Ramos (cell line): ENCODE results near the gene NLRX1.
"Not testable (repeated sequence)": the region's sequence is repeated elsewhere in the genome, so short reads cannot be mapped to it uniquely, and the experiment has no call there.

ENCODE experiments used
- in situ Hi-C: fragments of 300-500 bp; cut with MboI; formaldehyde crosslinking; loops from one replicate; pipeline ENCODE4 v1.14.3; 2022; ENCODE audit warnings: low sequenced_read_pairs; ENCODE audit not compliant: unreplicated experiment

Gene NLRX1, protein sequence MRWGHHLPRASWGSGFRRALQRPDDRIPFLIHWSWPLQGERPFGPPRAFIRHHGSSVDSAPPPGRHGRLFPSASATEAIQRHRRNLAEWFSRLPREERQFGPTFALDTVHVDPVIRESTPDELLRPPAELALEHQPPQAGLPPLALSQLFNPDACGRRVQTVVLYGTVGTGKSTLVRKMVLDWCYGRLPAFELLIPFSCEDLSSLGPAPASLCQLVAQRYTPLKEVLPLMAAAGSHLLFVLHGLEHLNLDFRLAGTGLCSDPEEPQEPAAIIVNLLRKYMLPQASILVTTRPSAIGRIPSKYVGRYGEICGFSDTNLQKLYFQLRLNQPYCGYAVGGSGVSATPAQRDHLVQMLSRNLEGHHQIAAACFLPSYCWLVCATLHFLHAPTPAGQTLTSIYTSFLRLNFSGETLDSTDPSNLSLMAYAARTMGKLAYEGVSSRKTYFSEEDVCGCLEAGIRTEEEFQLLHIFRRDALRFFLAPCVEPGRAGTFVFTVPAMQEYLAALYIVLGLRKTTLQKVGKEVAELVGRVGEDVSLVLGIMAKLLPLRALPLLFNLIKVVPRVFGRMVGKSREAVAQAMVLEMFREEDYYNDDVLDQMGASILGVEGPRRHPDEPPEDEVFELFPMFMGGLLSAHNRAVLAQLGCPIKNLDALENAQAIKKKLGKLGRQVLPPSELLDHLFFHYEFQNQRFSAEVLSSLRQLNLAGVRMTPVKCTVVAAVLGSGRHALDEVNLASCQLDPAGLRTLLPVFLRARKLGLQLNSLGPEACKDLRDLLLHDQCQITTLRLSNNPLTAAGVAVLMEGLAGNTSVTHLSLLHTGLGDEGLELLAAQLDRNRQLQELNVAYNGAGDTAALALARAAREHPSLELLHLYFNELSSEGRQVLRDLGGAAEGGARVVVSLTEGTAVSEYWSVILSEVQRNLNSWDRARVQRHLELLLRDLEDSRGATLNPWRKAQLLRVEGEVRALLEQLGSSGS

DNA sequence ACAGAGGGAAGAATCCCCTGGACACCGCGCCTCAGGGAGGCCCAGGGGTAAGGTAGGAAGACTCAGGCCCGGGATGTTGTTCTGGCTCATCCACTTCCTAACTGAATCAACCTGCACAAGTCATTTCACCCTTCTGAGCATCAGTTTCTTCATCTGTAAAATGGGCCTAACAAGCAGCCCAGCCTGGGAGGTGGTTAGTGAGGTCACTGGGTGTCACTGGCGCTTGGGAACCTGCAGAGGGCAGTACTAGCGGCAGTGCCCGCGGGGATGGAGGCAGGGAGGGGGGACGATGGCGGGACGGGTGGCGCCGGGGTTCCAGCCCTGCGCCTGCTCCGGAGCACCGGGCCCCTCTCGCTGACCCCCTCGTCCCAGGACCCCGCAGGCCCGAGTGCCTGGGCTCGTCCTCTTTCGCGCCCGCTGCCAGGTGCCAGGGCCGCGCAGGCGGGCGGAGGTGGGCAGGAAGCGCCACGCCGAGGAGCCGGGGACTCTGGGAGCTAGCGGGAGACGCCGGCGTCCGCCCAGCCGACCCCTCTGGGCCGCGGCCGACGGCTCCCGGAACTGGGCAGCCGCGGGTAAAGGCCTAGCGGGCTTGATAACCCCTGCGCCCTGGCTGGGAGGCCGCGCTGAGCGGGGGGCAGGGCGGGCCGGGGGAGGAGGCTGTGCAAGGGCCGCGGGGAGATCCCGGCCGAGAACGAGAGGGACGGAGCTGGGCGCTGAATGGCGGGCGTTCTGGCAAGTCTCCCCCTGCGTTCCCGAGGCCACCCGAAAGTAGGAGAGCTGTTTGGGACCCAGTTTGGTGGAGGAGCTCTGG, at the start of gene NLRX1:
TSS of gene NLRX1 (plus strand) at position 255 of the 811 bp plus-strand sequence. CDS start 2,679 bp downstream, outside the sequence.
- in situ Hi-C loops: no loop called here

DNA sequence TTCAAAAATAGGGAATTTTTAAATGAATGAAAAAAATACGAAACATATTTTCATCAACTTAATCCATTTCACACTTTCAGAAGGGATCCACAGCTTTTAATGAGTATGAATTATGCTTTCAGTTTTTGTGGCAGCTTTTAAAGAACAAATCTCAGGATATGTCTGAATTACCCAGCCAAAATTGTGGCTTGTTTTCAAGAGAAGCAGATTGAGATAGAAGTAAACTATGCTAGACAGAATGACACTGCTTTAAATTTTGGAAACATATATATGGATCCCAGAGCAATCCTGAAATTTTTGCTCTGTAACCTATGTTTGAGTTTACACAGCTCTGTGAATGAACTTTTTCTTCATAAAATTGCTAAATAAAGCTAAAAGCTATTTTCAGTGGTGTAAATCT, 49.6 kb upstream of the NLRX1 start:
- in situ Hi-C loops: no loop called here

DNA sequence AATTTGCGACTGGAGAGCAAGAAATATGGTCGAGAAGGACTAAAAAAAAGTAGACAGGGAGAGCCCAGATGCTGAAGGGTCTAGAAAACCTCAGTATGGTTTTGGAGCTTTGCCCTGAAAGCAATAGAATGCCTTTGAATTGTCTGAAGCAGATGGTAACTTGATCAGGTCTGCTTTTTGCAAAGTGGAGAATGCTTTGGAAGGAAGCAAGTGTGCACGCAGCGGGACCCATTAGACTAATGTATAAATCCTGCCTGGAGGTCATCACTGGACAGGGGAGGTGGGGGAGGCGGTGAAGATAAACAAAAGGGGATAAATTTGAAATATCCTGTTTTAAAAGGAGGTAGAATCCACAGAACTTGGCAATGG, 47.9 kb upstream of the NLRX1 start:
- in situ Hi-C loops: no loop called here

DNA sequence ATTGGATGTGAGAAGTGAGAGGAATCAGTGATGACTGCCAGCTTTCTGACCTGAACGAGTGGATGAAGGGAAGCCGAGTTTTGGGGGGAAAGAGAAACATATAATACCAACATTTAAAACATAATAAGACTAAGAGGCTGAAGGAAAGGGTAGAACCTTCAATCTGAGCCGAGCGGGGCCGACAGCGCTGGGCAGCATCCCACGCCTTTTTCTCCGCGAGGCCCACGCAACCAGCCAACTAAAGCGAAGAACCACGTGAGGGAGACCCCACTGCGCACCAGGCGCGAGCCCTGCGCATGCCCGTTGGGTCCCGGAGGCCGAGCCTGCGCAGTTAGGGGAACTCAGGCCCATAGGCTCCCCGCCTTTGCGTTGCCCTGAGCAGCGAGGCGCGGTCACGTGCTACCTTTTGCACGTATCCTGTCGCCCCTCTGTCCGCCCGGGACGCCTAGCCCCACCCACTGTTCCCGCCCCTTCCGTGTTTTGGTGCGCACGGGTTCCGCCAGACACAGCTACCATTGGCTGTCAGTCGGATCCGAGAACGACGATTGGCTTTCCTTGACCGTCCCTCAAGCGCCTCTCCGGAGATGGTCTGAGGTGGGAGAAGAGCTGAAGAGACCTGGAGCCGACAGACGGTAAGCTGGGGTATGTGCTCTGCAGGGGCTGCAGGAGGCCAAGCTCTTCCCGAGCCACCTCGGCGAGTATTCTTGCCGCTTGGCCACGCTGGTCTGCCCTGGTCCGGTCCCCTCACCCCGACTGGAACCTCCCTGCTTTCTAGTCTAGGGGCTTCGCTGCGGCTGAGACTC, 47.3 kb upstream of the NLRX1 start, which contains the start of gene HINFP:
TSS of gene HINFP (plus strand) at position 573 of the 803 bp plus-strand sequence. CDS start 5,365 bp downstream, outside the sequence.
- in situ Hi-C loops: no loop called here

DNA sequence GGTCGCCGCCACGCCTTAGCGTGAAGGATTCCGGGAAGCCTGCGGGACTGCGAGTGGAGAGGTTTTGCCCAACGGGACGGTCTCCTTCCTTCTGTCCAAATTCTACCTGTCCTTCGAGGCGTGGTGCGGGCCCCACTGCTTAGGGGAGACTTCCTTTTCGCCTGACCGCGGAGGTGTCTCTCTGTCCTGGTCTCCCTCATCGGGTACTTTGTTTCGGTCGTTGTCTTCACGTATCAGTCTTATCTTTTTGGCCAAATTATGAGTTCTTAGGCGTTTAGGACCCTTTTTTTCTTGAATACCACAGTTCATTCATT, 46.8 kb upstream of the NLRX1 start:
- in situ Hi-C loops: no loop called here

DNA sequence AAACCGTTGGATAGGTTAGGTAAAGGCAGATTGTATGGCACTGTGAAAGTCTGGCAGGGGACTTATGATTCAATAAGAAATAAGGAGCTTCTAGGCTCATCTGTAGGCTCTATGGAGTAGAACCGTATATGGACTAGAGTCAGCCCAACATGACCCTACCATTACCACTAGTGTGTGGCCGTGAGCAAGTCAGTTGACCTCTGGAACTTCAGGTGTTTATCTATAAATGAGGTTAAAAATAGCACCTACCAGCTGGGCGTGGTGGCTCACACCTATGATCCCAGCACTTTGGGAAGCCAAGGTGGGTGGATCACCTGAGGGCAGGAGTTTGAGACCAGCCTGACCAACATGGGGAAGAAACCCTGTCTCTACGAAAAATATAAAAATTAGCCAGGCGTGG, 42.7 kb upstream of the NLRX1 start:
- in situ Hi-C loops: no loop called here

DNA sequence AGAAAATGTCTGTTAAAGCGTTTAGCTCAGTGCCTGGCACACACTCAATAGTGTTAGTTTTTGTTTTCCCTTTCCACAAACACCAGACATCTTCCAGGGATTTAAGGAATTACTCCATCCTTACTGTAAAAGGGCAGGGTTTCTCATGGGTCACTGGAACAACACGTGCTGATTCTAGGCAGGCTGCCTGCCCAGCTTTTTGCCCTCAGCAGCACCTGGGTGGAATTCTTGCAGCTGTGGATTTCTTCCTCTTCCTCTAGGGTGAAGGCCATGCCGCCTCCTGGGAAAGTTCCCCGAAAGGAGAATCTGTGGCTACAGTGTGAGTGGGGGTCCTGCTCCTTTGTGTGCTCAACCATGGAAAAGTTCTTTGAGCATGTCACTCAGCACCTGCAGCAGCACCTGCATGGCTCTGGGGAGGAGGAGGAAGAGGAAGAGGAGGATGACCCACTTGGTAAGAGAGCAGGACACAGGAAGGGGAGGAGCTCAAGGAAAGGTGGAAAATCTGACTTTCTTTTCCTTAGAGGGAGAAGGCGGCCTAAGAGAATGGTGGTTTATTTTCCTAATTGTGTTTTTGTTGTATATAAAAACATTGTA, 41.8 kb upstream of the NLRX1 start:
- in situ Hi-C loops: no loop called here

DNA sequence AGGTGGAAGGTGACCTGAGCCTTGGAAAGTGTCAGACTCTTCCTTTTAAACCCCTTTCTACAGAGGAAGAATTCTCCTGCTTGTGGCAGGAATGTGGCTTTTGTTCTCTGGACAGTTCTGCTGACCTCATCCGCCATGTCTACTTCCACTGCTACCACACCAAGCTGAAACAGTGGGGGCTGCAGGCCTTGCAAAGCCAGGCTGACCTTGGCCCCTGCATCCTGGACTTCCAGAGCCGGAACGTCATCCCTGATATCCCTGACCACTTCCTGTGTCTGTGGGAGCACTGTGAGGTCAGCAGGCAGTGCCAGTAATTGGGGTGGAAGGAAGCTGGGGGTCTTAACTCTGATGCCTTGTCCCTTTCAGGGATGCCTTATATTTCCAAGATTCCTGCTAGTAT, 37.9 kb upstream of the NLRX1 start:
- in situ Hi-C loops: no loop called here

DNA sequence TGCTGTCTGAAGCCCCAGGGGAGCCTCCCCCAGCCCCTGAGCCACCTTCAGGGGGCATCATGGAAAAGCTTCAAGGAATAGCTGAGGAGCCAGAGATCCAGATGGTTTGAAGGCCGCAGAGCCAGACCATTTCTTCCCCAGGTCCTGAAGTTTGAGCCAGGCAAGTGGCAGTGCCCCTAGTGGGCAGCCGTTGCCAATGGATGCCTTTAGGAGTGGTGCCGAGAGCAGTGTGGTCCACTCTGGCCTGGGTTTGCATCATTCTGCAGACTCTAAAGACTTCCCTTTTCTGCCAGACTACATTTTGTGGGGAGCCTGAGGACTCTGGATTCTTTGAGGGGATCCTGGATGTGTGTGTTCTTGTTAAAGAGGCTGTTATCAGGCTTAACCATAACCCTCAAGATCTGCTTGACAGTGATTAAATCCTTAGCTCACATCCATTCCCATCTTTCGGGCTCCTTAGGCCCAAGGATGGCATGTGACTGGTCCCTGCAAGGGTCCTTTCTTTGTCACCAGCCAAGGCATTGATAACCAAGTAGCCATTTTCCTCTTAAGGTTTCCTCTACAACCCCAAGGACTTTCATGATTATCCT, 34.0 kb upstream of the NLRX1 start:
- in situ Hi-C loops: no loop called here

DNA sequence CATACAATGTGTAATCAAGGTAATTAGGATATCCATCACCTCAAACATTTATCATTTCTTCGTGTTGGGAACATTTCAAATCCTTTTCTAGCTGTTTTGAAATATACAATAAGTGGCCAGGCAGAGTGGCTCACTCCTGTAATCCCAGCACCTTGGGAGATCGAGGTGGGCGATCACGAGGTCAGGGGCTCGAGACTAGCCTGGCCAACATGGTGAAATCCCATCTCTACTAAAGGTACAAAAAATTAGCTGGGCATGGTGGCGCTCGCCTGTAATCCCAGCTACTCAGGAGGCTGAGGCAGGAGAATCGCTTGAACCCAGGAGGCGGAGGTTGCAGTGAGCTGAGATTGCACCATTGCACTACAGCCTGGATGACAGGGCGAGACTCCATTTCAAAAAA, 29.2 kb upstream of the NLRX1 start:
- in situ Hi-C loops: not testable (repeated sequence)

DNA sequence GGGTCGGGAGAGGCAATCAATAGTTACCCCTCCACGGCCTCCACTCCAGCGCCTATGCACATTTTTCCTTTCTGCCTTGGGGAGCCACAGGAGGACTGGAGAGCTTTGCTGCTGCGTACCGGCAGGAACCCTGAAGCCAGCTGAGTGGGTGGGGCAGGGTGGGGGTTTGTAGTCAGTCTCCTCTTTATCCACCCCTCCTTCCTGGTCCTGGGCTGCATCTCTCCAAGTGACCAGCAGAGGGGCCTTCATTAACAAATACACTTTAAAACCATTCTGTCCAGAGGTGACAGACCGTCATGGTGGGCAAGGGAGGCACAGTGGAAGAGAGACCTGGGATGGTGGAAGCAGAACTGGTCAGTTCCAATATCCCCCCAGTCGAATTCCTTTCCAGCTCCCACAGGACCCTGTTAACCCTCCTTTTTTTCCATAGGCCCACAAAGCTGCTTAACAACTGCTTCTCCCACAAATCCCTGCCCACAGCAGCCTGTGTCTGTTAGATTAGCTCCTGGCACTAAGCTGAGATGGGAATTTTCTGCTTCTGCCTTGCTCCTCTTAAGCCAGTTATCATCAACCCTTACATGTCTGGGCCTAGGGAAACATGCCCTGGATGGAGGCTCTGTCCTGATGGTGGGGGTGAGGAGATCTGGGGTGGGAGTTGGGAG, 23.6 kb upstream of the NLRX1 start:
- in situ Hi-C loops: no loop called here

DNA sequence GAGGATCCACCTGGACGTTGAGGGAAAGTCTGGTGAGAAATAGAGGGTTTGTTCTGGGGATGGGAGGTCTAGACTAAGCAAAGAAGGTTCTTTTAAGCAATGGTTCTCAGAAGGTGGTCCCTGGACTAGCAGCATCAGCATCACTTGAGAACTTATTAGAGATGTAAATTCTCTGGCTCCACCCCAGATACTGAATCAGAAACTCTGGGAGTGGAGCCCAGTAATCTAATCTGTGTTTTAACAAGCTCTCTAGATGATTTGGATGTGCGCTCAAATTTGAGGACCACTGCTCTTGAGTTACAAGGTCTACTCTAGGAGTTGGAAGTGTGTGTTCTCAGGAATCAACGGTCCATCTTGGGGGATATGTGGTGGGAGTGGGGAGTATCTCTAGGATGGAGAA, 23.0 kb upstream of the NLRX1 start:
- in situ Hi-C loops: no loop called here

DNA sequence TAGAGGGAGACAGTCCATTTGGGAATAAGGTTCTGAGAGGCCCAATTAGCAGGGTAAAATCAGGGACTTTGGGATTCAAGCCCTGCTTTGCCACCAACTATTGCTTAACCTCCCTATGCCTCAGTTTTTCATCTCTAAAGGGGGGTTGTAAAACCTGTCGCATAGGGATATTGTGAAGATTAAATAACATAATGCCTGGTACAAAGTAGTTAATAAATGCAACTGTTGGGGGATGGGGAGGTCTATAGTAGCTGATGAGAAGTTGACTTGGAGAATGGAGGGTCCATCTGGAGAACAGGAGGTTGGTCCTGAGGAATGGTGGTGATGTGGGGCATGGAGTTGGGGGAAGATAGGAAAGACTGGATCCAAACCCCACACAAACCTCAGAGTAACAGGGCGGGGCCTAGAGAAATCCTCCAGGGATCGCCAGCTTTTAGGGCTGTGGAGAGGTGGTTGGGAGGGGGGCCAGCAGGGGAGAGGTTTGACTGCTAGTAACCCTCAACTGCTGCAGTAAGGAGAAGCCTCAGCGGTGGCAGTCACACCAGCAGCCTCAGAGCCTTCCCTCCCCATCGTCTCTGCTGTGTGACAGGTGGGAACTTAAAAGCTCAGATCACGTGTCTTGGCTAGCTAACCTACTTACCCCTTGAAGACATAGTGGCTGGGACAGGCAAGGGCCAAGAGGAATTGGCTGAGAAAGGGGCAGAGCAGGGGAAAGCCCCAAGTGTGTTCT, 20.8 kb upstream of the NLRX1 start:
- in situ Hi-C loops: no loop called here

DNA sequence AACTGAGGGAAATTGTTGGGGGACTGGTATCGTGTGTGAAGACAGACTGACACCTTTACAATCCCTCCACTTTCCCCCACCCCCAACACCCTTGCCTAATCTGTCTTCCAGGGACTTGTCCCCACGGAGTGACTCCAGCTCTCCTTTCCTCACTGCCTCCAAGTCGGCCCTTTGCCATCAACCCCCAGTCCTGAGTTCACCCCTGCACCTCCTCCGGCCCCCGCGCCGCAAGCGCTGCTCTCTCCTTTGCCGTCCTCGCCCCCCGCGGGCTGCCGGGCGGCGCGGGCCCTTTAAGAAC, 19.9 kb upstream of the NLRX1 start:
- in situ Hi-C loops: no loop called here

DNA sequence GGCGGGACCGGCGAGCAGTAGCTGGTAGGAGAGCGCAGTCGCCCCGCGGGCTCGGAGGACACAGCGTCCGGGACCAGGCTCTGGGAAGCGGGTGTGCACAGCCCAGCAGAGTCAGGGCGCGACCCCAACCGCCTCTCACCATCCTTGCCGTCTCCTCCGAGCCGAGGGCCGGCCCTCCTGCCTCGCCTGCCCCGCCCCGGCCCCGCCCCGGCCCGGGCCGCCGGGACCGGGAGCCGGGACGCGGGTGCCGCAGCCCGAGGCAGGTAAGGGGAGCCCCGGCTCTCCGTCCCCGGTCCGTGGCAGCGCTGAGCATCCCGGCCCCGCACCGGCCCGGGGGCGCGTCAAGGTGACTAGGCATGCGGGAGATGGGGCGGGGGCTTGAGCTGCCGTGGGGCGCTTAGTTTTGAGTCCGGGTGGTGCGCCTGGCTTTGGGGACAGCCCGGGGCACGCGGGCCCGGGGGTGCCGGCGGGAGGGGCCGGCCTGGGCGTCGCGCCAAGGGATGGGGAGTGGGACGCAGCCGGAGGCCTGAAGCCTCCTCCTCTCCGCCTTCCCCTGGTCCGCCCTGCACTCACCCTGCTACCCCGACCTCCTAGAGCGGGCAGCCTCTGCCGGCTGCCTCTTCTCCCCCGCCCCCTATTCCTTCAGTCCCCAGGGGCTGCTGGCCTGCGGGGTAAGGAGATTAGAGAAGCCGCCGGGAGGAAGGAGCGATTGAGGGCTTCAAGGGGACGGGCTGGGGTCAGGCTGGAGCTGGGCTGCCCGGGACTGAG, 19.3 kb upstream of the NLRX1 start, which contains the start of gene ABCG4:
TSS of gene ABCG4 (plus strand) at position 35 of the 768 bp plus-strand sequence. CDS start 914 bp downstream, outside the sequence.
- in situ Hi-C loops: no loop called here

DNA sequence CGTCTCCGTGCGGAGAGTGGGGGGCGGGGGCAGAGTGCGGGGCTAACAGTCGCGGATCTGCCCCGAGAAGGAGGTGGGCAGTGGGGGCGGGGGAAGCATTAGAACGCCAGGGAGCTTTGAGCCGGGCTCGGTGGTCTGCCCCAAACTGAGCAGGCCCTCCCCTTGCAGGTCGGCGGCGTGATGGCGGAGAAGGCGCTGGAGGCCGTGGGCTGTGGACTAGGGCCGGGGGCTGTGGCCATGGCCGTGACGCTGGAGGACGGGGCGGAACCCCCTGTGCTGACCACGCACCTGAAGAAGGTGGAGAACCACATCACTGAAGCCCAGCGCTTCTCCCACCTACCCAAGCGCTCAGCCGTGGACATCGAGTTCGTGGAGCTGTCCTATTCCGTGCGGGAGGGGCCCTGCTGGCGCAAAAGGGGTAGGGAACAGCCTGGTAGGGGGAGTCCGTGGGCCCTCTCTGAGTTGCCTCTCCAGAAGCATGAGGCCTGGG, 18.7 kb upstream of the NLRX1 start:
- in situ Hi-C loops: no loop called here

DNA sequence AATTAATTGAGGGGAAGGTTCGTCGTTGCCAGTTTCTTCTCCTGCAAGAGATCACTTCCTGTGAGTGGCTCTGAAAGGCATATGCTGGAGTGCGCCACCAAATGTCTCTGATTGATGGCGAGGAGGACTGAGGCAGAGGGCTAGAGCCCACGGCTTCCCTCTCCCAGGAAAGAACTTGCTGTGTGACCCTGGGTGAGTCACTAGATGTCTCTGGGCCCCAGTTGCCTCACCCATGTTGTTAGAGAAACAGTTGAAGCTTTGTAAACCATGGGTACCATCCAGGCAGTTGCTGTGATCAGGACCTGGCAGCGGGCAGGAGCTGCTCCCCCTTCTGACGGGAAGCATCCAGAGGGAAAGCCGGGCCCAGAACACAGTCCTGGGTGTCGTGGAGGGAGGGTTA, 16.5 kb upstream of the NLRX1 start:
- in situ Hi-C loops: no loop called here
